GM18520 (cell line): ENCODE measurements around the gene KRT25.
"Not testable (repeated sequence)": the region's sequence is repeated elsewhere in the genome, so short reads cannot be mapped to it uniquely, and the experiment has no call there.

Experiments used
- ATAC-seq: cut with Tn5 transposase; IDR thresholded peaks from one replicate; pipeline ENCODE4 v1.9.1; 2021; ENCODE audit not compliant: unreplicated experiment

KRT25 gene

GRCh38 chr17:40760105-40761016 is 5.2 kb upstream of the KRT25 start:
- ATAC-seq, result no peak

- ATAC-seq, result no peak
These were observed 1.3 kb downstream of the KRT25 start for GRCh38 chr17:40753804-40754203.

- no peak for ATAC-seq
These were observed 4.1 kb downstream of the KRT25 start for GRCh38 chr17:40751065-40751464.

GRCh38 chr17:40750391-40750790 is 4.7 kb downstream of the KRT25 start:
- no peak for ATAC-seq

GRCh38 chr17:40748666-40749065 is 6.5 kb downstream of the KRT25 start:
- ATAC-seq, result not testable (repeated sequence)

- ATAC-seq, result no peak
These were observed 16.6 kb downstream of the KRT25 start for GRCh38 chr17:40738553-40738952.

- ATAC-seq, result no peak
These were observed 20.1 kb downstream of the KRT25 start for GRCh38 chr17:40735016-40735415.

- ATAC-seq, result no peak
These were observed 21.1 kb downstream of the KRT25 start for GRCh38 chr17:40734018-40734417.

GRCh38 chr17:40730970-40731369 is 24.2 kb downstream of the KRT25 start:
- no peak for ATAC-seq

- no peak for ATAC-seq
These were observed 27.5 kb downstream of the KRT25 start for GRCh38 chr17:40727447-40728231.

- ATAC-seq, result no peak
These were observed 28.2 kb downstream of the KRT25 start for GRCh38 chr17:40726919-40727318.

GRCh38 chr17:40724656-40725055 is 30.5 kb downstream of the KRT25 start:
- ATAC-seq, result no peak

- no peak for ATAC-seq
These were observed 32.9 kb downstream of the KRT25 start for GRCh38 chr17:40722241-40722640.

GRCh38 chr17:40720899-40721298 is 34.2 kb downstream of the KRT25 start:
- no peak for ATAC-seq

GRCh38 chr17:40718930-40719329 is 36.2 kb downstream of the KRT25 start:
- ATAC-seq, result no peak

- ATAC-seq, result no peak
These were observed 37.4 kb downstream of the KRT25 start for GRCh38 chr17:40717776-40718175.

GRCh38 chr17:40714473-40714872 is 40.7 kb downstream of the KRT25 start:
- ATAC-seq, result no peak

- ATAC-seq, result no peak
These were observed 47.4 kb downstream of the KRT25 start for GRCh38 chr17:40707745-40708144.

GRCh38 chr17:40705584-40705983 is 49.5 kb downstream of the KRT25 start:
- no peak for ATAC-seq

- ATAC-seq, result no peak
These were observed 51.5 kb downstream of the KRT25 start, which contains the start of gene KRT24 for GRCh38 chr17:40703652-40704051. Gene KRT24, minus strand, starts transcription at chr17:40703752. Its CDS starts 59 bp downstream, at chr17:40703693.

GRCh38 chr17:40702271-40702670 is 52.9 kb downstream of the KRT25 start:
- no peak for ATAC-seq

GRCh38 chr17:40699853-40700252 is 55.3 kb downstream of the KRT25 start:
- no peak for ATAC-seq
